Osteoblast (primary cell): ENCODE measurements around the gene HCFC2. TPM values are rescaled to one million over a fixed set of nuclear protein-coding genes. Genes with fewer than 3 reads are reported as not detected.

Experiments
- DNase-seq: peaks from one replicate; pipeline ENCODE4 v3.0.0; 2011; ENCODE audit warnings: low spot score, mixed read lengths; ENCODE audit not compliant: insufficient read length; ENCODE audit errors: missing footprints
- H2AFZ ChIP-seq: 2 replicates; pipeline ENCODE4 v1.6.0; 2011; ENCODE audit warnings: mild to moderate bottlenecking, low read length
- H3K27ac ChIP-seq: 2 replicates; pipeline ENCODE4 v1.5.1; 2011; ENCODE audit warnings: mild to moderate bottlenecking, low read depth, low read length, moderate library complexity
- H3K27me3 ChIP-seq: 2 replicates; pipeline ENCODE4 v1.6.0; 2012; ENCODE audit warnings: mild to moderate bottlenecking, control low read depth, inconsistent platforms, low read length, moderate library complexity; ENCODE audit not compliant: insufficient read depth
- H3K36me3 ChIP-seq: 2 replicates; pipeline ENCODE4 v1.5.1; 2011; ENCODE audit warnings: mild to moderate bottlenecking, low read length, control low read depth, moderate library complexity; ENCODE audit not compliant: insufficient read depth
- H3K4me1 ChIP-seq: 2 replicates; pipeline ENCODE4 v1.5.1; 2011; ENCODE audit warnings: mild to moderate bottlenecking, low read length, control low read depth, moderate library complexity; ENCODE audit not compliant: insufficient read depth
- H3K4me2 ChIP-seq: 2 replicates; pipeline ENCODE4 v1.6.0; 2011; ENCODE audit warnings: mild to moderate bottlenecking, low read length; ENCODE audit not compliant: insufficient read depth
- H3K4me3 ChIP-seq: fragments of 200-600 bp; sonication (generic); 3 replicates; pipeline ENCODE4 v1.5.1; 2012; ENCODE audit warnings: mild to moderate bottlenecking, low read length, inconsistent platforms; ENCODE audit not compliant: insufficient read depth
- H3K79me2 ChIP-seq: 2 replicates; pipeline ENCODE4 v1.6.0; 2012; ENCODE audit warnings: mild to moderate bottlenecking, low read length, control low read depth, inconsistent platforms; ENCODE audit not compliant: insufficient read depth
- H3K9me3 ChIP-seq: 2 replicates; pipeline ENCODE4 v1.5.1; 2011; ENCODE audit warnings: low read depth, low read length, control low read depth
- H4K20me1 ChIP-seq: 2 replicates; pipeline ENCODE4 v1.6.0; 2012; ENCODE audit warnings: mild to moderate bottlenecking, low read length, control low read depth; ENCODE audit not compliant: insufficient read depth
- total RNA-seq: library from RNA; depleted of rRNA; stranded (reverse); fragments of >200 nt; gene quantifications from 2 replicates; pipeline ENCODE4 v1.2.3, GENCODE V29; 2012
- TF ChIP-seq, protein P1 (sequence below): IDR thresholded peaks from 2 replicates; pipeline ENCODE4 v1.5.1; 2011; ENCODE audit warnings: mild to moderate bottlenecking, low read depth, low read length, moderate library complexity; ENCODE audit errors: extremely low read depth

Gene HCFC2
- total RNA-seq, 1 donor, result 25.7 TPM

DNA sequence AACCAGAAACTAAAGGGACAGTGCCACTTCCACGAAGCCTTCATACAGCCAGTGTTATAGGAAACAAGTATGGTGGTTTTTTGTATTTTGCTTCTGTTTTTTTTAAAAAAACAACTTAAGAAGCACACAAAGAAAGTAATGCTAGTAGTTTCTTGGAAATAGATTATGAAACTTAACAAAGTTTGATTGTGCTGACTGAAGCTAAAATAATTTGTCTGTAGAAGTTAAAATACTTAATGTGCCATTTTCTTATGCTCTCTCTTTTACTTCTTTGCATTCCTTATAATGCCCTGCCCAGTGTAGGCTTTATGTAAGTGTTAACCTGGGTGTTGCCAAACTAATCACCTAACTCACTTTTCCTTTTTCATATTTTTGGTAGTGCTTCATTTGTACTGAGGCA is 16.4 kb downstream of the HCFC2 start:
- Histone ChIP-seq H3K27ac (no peak overlapping the region), H3K36me3 (peaks cover 41% of the 10 kb centered on the region), H3K79me2 (peaks cover 28% of the 10 kb centered on the region), H3K4me1 (no peaks in the 10 kb centered on the region), H3K27me3 (no peaks in the 10 kb centered on the region), H3K9me3 (no peaks in the 10 kb centered on the region), H3K4me2 (no peak overlapping the region), H4K20me1 (peaks cover 2% of the 10 kb centered on the region), H2AFZ (no peak overlapping the region), H3K4me3 (no peak overlapping the region)
- TF ChIP-seq, protein P1, sequence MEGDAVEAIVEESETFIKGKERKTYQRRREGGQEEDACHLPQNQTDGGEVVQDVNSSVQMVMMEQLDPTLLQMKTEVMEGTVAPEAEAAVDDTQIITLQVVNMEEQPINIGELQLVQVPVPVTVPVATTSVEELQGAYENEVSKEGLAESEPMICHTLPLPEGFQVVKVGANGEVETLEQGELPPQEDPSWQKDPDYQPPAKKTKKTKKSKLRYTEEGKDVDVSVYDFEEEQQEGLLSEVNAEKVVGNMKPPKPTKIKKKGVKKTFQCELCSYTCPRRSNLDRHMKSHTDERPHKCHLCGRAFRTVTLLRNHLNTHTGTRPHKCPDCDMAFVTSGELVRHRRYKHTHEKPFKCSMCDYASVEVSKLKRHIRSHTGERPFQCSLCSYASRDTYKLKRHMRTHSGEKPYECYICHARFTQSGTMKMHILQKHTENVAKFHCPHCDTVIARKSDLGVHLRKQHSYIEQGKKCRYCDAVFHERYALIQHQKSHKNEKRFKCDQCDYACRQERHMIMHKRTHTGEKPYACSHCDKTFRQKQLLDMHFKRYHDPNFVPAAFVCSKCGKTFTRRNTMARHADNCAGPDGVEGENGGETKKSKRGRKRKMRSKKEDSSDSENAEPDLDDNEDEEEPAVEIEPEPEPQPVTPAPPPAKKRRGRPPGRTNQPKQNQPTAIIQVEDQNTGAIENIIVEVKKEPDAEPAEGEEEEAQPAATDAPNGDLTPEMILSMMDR, result no peak
- DNase-seq, result no peak

DNA sequence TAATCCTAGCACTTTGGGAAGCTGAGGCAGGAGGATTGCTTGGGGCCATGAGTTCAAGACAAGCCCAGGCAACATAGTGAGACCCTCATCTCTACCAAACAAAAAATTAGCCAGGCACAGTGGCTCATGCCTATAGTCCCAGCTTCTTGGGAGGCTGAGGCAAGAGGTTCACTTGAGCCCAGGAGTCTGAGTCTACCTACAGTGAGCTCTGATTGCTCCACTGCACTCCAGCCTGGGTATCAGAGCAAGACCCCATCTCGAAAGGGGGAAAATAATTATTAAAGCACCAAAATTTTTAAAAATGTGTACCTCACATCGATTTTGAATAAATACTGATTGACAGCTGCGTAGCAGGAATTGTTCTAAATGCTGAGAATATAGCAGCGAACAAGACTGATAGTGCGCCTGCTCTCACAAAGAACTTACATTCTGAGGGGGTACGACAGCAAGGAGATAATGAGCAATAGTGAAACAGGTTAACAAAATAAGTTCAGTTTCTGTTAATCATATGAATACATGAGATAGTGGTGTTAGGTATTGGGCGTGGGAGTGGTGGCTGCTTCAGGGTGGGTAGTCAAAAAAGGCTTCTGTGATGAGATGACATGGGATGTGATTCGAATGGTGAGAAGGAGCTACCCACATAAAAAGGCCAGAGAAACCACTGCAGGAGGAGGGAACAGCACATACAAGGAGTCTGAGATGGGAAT is 19.6 kb downstream of the HCFC2 start:
- H3K9me3 ChIP-seq, result no peaks in the 10 kb centered on the region
- H3K79me2 ChIP-seq, result peaks cover 10% of the 10 kb centered on the region
- H3K4me3 ChIP-seq, result no peak overlapping the region
- H3K27me3 ChIP-seq, result no peaks in the 10 kb centered on the region
- DNase-seq, result no peak
- TF ChIP-seq, protein P1, result no peak
- no peak overlapping the region for H2AFZ ChIP-seq
- H3K27ac ChIP-seq, result no peak overlapping the region
- peaks cover 2% of the 10 kb centered on the region for H4K20me1 ChIP-seq
- no peaks in the 10 kb centered on the region for H3K4me1 ChIP-seq
- peaks cover 53% of the 10 kb centered on the region for H3K36me3 ChIP-seq
- H3K4me2 ChIP-seq, result no peak overlapping the region

DNA sequence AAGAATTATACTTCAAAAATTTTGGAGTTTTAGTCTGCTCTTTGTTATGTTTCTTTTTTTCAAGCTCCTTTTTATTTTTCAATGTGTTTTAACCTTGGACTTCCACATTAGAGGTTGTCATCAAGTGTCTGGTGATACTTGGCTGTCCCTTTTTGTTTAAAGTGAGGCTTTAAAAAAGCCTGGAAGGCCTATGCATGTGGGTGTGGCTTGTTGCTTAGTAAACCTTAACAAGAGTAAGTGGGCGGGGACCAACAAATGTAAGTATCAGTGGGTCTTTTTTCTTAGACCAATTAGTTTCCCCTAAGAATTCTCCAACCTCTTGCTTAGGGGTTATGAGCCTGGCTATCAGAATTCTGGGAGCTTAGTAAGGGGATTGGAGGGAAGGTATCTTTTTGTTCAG is 26.4 kb downstream of the HCFC2 start:
- Histone ChIP-seq H4K20me1 (no peaks in the 10 kb centered on the region), H3K4me2 (no peak overlapping the region), H3K79me2 (no peaks in the 10 kb centered on the region)

DNA sequence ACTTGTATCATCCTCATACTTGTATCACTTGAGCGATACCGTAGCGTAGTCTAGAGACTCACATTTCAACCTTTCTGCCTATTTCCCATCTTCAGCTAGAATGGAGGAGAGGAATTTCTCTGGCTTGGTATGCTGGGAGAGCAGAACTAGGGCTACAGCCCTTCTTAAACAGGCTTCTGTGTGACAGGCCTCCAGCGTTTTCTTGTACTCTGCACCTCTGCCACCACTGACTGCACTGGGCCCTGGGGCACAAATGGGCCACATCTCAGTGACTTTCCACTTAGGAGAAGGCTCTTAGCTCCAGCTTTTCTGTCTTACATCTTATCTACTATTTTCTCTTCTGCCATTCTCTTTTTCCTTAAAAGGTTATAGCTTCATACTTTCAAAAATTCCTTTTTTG is 26.8 kb downstream of the HCFC2 start:
- Histone ChIP-seq H3K27ac (no peak overlapping the region), H3K9me3 (no peaks in the 10 kb centered on the region)

More for the DNA sequence above, 26.4 kb downstream of the HCFC2 start:
- Histone ChIP-seq H3K9me3 (no peaks in the 10 kb centered on the region), H3K4me1 (no peaks in the 10 kb centered on the region), H3K4me3 (no peak overlapping the region), H2AFZ (no peak overlapping the region), H3K27me3 (no peaks in the 10 kb centered on the region), H3K36me3 (peaks cover 57% of the 10 kb centered on the region), H3K27ac (no peak overlapping the region)
- no peak for DNase-seq
- TF ChIP-seq, protein P1, result no peak

More for the DNA sequence above, 26.8 kb downstream of the HCFC2 start:
- no peak for DNase-seq
- TF ChIP-seq, protein P1, result no peak
- Histone ChIP-seq H3K4me3 (no peak overlapping the region), H2AFZ (no peak overlapping the region), H3K36me3 (peaks cover 56% of the 10 kb centered on the region), H4K20me1 (no peaks in the 10 kb centered on the region), H3K27me3 (no peaks in the 10 kb centered on the region), H3K4me1 (no peaks in the 10 kb centered on the region), H3K4me2 (no peak overlapping the region), H3K79me2 (no peaks in the 10 kb centered on the region)
